ENCODE results near the gene SMYD3.

- TF ChIP-seq YY1 (IDR thresholded peaks at IDR 0.05; ENCODE audit: insufficient read depth, insufficient read length) = no peak
- no peak for TF ChIP-seq SUZ12 (IDR thresholded peaks at IDR 0.05; ENCODE audit: extremely low read depth, insufficient read depth, insufficient read length)
Measured at GRCh38 chr1:245812278-245812677, 694.8 kb downstream of the SMYD3 start.
